OCI-LY3 (cell line): ENCODE measurements around the gene TASOR.

Source experiments
- CTCF ChIP-seq: fragments of 200-600, 300-600 bp; sonication (generic); IDR thresholded peaks from 2 replicates; pipeline ENCODE4 v1.5.1; 2014; ENCODE audit warnings: antibody characterized with exemption, low read length, low read depth
- EZH2phosphoT487 ChIP-seq: fragments of 200-600 bp; shearing (Covaris generic); IDR thresholded peaks from 2 replicates; pipeline ENCODE4 v1.6.1; 2018; ENCODE audit warnings: antibody characterized with exemption, mixed run types, low read depth

- no peak for TF ChIP-seq CTCF
- TF ChIP-seq EZH2phosphoT487: no peak
Measured at GRCh38 chr3:56732109-56732508, 49.0 kb upstream of the TASOR start.
